NB4 (cell line): ENCODE results near the gene TGFBR3L.

ENCODE experiments used
- MYC ChIP-seq: IDR thresholded peaks from 2 replicates; pipeline ENCODE4 v1.6.1; 2011; ENCODE audit warnings: low read depth, low read length
- TF ChIP-seq, protein P1 (sequence below): IDR thresholded peaks from one replicate; pipeline ENCODE4 v1.5.1; 2012; ENCODE audit warnings: low read depth, low read length

DNA sequence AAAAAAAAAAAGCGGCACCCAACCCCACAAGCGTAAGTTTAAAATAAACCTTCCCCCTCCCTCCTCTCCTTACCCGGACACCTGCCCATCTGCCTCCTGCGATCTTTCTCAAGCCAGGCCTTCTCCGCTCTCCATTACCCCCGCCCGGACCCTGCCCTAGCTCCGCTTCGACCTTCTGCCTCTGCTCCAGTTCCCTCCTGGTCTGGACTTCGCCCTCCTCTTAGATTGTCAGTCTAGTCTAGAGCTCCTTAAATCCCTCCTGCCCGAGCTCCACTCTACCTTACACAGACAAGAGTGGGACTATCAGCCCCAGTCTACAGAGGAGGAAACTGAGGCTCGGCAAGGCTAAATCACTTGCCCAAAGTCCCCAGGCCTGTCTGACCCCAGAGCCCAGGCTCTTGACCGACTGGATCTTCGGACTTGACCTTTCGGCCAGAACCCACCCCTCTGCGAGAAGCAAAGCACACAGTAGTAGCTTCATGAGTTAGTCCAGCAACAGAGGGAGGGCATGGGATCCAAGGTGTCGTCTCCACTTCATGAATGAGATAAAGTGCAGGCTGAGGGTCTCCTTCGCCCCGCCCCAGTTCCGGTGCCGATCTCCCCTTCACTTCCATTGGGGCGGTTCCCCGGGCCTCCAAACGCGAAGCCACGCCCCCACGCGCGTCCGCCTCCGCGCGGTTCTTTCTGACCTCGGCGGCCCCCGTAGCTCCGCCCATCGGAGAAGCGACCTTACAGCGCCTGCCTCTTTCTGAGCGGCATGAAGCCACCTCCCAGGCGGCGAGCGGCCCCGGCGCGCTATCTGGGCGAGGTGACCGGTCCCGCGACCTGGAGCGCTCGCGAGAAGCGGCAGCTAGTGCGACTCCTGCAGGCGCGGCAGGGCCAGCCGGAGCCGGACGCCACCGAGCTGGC lies 5.2 kb downstream of the TGFBR3L start, which contains the start of gene SNAPC2:
- TF ChIP-seq, protein P1, sequence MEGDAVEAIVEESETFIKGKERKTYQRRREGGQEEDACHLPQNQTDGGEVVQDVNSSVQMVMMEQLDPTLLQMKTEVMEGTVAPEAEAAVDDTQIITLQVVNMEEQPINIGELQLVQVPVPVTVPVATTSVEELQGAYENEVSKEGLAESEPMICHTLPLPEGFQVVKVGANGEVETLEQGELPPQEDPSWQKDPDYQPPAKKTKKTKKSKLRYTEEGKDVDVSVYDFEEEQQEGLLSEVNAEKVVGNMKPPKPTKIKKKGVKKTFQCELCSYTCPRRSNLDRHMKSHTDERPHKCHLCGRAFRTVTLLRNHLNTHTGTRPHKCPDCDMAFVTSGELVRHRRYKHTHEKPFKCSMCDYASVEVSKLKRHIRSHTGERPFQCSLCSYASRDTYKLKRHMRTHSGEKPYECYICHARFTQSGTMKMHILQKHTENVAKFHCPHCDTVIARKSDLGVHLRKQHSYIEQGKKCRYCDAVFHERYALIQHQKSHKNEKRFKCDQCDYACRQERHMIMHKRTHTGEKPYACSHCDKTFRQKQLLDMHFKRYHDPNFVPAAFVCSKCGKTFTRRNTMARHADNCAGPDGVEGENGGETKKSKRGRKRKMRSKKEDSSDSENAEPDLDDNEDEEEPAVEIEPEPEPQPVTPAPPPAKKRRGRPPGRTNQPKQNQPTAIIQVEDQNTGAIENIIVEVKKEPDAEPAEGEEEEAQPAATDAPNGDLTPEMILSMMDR: no peak
- peak; percentile 76 for TF ChIP-seq MYC
